ENCODE results near the gene ZNF487.
"Not testable (repeated sequence)": the region's sequence is repeated elsewhere in the genome, so short reads cannot be mapped to it uniquely, and the experiment has no call there.

The ZNF487 gene

DNA sequence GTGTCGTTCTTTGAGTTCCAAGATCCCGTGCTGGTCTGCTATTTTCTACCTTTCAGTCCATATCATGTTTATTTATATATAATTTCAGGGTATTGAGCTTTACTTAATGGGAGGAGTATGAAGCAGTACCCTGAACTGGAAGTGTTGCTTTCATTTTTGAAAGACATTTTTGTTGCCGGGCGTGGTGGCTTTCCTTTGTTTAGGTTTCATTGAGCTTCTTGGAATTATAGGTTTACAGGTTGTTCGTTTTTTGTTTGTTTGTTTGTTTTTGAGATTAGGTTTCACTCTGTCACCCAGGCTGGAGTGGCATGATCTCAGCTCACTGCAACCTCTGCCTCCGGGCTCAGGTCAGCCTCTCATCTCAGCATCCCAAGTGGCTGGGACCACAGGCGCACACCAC, 7.4 kb downstream of the ZNF487 start:
- DNase-seq = no peak

DNA sequence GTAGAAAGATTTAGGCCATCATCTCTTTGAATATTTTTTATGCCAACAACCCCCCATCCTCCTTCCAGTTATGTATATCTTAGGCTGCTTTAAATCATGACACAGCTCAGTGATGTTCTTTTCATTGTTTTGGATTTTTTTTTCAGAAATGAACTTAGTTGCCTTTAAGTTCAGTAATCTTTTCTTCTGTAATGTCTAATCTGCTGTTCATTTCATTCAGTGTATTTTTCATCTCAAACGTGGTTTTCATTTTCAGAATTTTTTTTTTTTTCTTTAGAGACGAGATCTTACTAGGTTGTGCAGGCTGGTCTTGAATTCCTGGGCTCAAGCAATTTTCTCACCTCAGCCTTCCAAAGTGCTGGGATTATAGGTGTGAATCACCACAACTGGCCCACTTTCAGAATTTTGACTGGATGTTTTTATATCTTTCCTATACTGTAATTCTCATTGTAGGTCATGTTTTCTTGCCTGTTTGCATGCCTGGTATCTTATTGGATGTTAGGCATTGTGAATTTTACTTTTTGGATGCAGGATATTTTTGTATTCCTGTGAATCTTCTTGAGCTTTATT, 8.1 kb downstream of the ZNF487 start:
- DNase-seq = no peak

DNA sequence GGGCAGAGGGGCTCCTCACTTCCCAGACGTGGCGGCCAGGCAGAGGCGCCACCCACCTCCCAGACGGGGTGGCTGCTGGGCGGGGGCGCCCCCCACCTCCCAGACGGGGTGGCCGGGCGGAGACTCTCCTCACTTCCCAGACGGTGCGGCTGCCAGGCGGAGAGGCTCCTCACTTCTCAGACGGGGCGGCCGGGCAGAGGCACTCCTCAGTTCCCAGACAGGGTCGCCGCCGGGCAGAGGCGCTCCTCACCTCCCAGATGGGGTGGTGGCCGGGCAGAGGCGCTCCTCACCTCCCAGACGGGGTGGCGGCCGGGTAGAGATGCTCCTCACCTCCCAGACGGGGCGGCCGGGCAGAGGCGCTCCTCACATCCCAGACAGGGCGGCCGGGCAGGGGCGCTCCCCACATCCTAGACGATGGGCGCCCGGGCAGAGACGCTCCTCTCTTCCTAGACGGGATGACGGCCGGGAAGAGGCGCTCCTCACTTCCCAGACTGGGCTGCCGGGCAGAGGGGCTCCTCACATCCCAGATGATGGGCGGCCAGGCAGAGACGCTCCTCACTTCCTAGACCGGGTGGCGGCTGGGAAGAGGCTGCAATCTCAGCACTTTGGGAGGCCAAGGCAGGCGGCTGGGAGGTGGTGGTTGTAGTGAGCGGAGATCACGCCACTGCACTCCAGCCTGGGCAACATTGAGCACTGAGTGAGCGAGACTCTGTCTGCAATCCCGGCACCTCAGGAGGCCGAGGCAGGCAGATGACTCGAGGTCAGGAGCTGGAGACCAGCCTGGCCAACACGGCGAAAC, 9.5 kb downstream of the ZNF487 start:
- DNase-seq = not testable (repeated sequence)

DNA sequence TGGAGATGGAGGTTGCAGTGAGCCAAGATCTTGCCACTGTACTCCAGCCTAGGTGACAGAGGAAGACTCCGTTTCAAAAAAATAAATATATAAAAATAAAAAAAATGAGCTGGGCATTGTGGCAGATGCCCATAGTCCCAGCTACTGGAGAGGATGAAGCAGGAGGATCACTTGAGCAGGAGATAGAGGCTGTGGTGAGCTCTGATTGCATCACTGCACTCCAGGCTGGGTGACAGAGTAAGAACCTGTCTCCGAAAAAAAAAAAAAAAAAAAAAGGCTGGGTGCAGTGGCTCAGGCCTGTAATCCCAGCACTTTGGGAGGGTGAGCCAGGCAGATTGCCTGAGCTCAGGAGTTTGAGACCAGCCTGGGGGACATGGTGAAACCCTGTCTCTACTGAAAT, 11.8 kb downstream of the ZNF487 start:
- DNase-seq = no peak

DNA sequence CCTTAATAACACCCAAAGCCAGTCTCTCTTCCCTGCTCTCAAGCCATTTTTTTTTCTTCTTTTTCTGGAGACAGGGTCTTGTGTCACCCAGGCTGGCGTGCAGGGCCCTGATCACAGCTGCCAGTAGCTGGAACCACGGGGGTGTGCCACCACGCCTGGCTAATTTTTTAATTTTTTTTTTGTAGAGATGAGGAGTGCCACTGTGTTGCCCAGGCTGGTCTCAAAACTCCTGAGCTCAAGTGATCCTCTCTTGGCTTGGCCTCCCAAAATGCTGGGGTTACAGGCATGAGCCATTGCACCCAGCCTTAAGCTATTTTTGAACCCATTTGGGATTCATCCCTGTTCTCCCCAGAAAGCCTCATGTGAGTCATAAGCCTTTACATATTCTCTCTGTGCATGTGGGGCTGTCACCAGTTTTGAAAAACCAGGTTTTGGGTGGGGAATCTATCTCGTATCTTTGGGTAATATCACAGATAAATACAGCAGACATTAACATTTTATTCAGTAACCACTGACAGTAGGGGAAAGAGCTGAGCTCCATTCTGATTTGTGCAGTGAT, 15.5 kb downstream of the ZNF487 start:
- DNase-seq = no peak

DNA sequence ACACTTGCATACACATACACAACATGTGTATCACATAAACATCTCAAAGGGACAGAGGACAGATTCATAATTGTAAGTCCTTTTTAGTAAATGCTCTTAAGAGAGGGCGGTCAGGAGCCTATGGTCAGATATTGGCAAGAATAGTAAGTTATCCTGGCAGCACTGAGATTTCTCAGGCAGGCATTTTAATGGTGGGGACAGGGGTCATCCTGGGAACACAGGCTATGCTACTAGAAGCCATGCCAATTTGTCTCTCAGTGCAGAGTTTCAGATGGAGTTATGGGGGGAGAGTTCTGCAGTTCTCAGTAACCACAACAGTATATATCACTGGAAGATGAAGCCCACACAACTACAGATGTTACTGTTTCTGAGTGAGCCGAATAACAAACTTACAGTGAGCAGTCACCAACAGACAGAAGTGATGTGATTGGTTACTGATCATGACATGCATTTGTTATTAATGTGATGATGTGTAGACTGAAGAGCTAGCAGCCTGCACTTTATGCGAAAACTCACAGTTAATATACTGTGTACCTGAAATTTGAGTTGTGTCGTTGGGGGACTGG, 16.4 kb downstream of the ZNF487 start:
- peak; percentile 22 for DNase-seq

DNA sequence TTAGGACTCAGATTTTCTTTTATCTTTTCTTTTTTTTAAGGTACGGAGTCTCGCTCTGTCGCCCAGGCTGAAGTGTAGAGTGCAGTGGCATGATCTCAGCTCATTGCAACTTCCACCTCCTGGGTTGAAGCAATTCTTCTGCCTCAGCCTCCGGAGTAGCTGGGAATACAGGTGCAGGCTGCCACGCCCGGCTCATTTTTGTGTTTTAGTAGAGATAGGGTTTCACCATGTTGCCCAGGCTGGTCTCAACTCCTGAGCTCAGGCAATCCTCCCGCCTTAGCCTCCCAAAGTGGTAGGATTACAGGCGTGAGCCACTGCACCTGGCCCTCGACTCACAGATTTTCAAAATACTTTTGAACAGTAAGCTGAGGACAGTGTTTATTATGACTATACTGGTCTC, 17.1 kb downstream of the ZNF487 start:
- DNase-seq = not testable (repeated sequence)

DNA sequence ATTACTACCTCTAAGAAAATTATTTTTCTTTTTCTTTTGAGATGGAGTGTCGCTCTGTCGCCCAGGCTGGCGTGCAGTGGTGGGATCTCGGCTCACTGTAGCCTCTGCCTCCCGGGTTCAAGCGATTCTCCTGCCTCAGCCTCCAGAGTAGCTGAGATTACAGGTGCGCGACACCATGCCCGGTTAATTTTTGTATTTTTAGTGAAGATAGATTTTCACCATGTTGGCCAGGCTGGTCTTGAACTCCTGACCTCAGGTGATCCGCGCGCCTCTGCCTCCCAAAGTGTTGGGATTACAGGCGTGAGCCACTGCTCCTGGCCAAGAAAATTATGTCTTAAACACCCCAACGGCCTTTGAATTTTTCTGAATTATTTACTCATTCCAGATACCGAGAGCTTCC, 19.6 kb downstream of the ZNF487 start:
- DNase-seq = not testable (repeated sequence)

DNA sequence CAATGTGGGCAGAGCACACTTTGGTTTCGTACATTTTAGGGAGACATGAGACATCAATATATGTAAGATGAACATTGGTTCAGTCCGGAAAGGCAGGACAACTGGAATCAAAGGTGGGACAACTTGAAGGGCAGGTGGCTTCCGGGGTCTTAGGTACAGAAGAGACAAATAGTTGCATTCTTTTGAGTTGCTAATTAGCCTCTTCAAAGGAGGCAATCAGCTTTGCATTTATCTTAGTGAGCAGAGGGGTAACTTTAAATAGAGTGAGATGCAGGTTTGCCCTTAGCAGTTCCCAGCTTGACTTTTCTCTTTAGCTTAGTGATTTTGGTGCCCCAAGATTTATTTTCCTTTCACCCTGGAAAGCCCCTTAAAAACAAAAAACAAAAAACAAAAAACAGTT, 21.3 kb downstream of the ZNF487 start:
- DNase-seq = no peak

DNA sequence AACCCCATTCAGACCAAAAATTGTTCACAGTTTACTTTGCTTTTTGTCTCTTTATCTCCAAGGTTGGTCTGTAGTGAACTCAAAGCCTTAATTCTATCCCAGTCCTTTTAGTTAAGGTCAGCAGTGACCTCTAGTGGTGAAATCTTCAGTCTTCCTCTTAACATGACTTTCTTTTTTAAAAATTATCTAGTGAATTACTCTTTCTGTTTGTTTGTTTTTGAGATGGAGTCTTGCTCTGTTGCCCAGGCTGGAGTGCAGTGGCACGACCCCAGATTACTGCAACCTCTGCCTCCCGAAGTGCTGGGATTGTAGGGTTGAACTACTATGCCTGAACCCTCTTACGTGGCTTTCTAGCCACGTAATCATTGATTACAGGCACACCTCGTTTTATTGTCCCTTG, 25.0 kb downstream of the ZNF487 start:
- peak; percentile 50 for DNase-seq

DNA sequence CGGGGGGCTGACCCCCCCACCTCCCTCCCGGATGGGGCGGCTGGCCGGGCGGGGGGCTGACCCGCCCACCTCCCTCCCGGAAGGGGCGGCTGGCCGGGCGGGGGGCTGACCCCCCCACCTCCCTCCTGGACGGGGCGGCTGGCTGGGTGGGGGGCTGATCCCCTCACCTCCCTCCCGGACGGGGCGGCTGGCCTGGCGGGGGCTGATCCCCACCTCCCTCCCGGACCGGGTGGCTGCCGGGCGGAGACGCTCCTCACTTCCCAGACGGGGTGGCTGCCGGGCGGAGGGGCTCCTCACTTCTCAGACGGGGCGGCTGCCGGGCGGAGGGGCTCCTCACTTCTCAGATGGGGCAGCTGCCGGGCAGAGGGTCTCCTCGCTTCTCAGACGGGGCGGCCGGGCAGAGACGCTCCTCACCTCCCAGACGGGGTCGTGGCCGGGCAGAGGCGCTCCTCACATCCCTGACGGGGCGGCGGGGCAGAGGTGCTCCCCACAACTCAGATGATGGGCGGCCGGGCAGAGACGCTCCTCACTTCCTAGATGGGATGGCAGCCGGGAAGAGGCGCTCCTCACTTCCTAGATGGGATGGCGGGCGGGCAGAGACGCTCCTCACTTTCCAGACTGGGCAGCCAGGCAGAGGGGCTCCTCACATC, 28.3 kb downstream of the ZNF487 start:
- DNase-seq = not testable (repeated sequence)

DNA sequence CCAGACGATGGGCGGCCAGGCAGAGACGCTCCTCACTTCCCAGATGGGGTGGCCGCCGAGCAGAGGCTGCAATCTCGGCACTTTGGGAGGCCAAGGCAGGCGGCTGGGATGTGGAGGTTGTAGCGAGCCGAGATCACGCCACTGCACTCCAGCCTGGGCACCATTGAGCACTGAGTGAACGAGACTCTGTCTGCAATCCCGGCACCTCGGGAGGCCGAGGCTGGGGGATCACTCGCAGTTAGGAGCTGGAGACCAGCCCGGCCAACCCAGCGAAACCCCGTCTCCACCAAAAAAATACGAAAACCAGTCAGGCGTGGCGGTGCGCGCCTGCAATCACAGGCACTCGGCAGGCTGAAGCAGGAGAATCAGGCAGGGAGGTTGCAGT, 28.8 kb downstream of the ZNF487 start:
- not testable (repeated sequence) for DNase-seq

DNA sequence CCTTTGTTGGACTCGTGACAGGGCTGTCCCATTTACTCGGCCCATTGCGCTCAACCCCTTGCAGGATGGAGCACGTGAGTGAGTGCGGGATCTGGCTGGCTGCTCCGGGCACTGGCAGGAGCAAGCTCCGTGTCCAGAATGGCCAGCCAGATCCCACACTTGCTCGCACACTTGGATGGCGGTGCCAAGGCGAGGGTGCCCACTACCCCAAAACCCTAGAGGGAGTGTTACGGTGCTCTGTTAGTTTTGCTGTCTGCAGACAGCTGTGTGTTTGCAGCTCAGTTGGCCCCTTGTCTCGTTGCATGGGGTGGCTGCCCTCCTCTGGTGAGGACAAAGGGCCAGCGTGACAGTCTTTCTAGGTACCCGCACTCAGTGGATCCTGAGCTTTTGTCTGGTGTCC, 34.2 kb downstream of the ZNF487 start:
- DNase-seq = no peak

DNA sequence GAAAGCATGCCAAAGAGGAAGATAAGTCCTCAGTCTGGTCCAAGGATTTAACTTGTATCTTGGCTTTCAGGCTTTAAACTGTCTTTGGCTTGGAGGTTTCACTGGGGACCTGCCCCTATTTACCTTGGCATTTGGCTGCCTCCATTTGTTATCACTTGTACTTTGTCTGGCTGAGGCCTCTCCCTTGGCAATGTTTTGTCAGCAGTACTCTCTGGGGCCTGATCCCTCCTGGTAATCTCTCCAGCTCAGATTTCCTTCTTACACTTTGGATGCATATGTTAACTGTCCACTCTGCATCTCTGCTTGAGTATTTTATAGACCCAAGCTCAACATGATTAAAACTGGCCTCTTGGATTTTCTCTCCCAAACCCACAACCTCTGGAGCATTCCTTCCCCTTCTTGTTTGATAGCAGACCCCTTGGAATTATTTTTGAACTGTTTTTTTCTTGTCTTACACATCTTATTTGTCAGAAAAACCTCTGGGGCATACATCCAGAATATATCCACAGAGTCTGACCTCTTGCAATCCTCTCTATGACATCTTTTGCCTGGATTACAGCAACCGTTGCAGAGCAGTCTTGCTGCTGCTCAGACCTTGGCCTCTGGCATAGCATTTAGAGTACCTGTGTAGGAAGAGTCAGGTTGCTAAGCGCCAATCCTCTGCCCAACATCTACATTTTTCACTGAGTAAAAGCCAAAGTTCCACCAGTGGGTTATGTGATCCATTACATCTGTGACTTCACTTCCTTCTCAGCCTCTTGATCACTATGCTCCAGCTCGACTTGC, 35.2 kb downstream of the ZNF487 start:
- no peak for DNase-seq

DNA sequence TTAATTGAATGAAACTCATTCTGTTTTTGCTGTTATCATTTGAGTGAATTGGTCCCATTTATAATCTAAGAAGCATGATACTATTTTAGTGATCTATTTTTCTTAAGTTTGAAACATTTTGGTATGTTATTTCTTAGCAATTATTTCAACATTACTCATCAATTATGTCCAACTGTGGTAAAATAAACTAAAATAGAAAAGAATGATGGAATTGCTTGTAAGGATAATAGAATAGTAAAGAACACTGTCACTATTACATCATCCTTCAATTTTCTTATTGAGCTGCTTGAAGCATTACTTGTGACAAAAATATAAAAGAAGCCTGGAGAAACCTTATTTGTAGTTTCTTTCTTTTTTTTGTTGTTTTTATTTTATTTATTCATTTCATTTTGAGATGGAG, 42.4 kb downstream of the ZNF487 start:
- DNase-seq = no peak

DNA sequence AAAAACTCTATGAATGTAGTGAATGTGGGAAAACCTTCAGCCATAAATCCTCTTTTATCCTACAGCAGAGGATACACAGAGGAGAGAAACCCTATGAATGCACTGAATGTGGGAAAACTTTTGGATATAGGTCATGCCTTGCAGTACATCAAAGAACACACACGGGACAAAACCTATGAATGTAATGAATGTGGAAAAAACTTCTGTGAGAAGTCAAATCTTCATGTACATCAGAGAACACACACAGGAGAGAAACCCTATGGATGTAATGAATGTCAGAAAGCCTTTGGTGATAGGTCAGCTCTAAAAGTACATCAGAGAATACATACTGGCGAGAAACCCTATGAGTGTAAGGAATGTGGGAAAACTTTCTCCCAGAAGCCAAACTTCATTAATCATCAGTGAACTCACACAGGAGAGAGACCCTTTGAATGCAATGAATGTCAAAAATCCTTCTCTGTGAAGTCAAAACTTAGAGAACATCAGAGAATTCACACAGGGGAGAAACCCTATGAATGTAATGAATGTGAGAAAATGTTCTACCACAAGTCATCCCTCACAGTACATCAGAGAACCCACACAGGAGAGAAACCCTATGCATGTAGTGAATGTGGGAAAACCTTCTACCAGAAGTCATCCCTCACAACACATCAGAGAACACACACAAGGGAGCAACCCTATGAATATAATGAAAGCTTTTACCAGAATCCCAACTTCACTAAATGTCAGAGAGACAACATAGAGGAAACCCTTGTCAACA, 45.6 kb downstream of the ZNF487 start:
- DNase-seq = no peak

DNA sequence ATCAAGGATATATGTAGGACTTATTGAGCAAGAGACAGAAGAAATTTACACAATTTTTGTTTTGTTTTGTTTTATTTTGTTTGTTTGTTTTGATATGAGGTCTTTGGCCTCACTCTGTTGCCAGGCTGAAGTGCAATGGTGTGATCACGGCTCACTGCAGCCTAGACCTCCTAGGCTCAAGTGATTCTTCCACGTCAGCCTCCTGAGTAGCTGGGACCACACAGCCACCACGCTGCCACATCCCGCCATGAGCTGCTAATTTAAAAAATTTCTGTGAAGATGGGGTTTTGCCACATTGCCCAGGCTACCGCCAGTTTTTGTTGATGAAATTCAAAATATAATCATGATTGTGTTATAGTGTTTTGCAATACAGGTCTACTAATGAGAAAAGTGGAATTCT, 54.9 kb downstream of the ZNF487 start:
- no peak for DNase-seq

DNA sequence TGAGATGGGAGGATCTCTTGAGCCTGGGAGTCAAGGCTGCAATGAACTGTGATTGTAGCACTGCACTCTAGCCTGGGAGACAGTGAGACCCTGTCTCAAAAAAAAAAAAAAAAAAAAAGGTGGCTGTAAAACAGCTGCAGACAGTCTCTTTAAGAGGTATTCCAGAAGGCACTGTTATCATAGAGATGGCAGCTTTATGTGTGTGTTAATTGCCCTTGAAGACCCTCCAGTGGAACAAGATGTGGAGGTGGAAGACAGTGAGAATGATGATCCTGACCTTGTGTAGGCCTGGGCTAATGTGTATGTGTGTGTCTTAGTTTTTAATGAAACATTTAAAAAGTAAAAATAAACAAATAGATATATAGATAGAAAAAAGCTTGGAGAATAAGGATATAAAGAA, 66.0 kb downstream of the ZNF487 start:
- no peak for DNase-seq

DNA sequence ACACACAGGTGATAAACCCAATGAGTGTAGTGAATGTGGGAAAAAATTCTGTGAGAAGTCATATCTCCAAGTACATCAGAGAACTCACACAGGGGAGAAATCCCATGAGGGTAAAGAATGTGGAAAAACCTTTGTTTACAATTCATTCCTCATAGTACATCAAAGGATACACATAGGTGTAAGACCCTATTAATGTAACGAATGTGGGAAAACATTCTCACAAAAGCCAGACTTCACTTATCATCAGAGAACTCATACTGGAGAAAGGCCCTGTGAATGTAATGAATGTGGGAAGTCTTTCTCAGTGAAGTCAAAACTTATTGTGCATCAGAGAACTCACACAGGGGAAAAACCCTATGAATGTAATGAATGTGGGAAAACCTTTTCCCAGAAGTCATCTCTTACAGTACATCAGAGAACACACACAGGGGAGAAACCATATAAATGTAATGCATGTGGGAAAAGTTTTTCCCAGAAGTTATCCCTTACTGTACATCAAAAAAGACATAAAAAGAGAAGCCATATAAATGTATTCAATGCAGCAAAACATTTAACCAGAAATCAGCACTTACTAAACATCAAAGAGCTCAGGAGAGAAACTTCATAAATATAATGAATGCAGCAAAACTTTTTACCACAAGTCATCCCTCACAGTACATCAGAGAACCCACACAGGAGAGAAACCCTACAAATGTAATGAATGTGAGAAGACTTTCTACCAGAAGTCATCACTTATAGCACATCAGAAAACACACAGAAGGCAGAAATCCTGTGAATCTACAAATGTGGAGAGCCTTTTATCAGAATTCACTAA, 87.7 kb downstream of the ZNF487 start:
- DNase-seq = no peak
